Measurements from ENCODE around the gene ZFYVE28.

DNA sequence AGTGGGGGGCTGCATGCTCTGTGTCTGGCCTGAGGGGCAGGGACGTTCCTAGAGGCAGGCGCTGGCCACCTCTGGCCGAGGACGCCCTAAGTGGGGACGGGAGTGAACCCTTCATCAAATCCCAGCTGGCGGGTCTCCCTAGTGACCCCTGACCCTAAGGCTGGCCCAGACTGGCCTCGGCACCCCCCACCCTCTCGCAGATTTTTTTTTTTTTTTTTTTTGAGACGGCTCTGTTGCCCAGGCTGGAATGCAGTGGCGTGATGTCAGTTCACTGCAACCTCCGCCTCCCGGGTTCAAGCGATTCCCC, 155.5 kb downstream of the ZFYVE28 start:
- TF ChIP-seq CTCF (IDR thresholded peaks at IDR 0.05) (no peak), EZH2 (IDR thresholded peaks at IDR 0.05; ENCODE audit: borderline replicate concordance, insufficient read depth, low read depth, low read length, poor library complexity, severe bottlenecking) (no peak)

All from B cell (primary cell).